Neural progenitor cell (in vitro differentiated cells): ENCODE measurements around the gene GRB2.

ENCODE experiments used
- CTCF ChIP-seq: fragments of 200-600 bp; sonication (generic); IDR thresholded peaks from 2 replicates; pipeline ENCODE4 v1.5.1; 2017; ENCODE audit warnings: antibody characterized with exemption, mild to moderate bottlenecking
- EZH2 ChIP-seq: fragments of 200-600 bp; sonication (generic); IDR thresholded peaks from 2 replicates; pipeline ENCODE4 v1.6.1; 2017; ENCODE audit warnings: antibody characterized with exemption, mild to moderate bottlenecking, moderate library complexity
- EZH2phosphoT487 ChIP-seq: fragments of 200-600 bp; sonication (generic); IDR thresholded peaks from 2 replicates; pipeline ENCODE4 v1.6.1; 2017; ENCODE audit warnings: antibody characterized with exemption

- TF ChIP-seq CTCF (no peak), EZH2phosphoT487 (peak; percentile 42), EZH2 (no peak)
Measured at GRCh38 chr17:75289832-75290337, 115.6 kb downstream of the GRB2 start.
